Upper lobe of left lung (tissue), 6 donors: ENCODE measurements around the gene KCNIP4. TPM values are rescaled to one million over a fixed set of nuclear protein-coding genes. Genes with fewer than 3 reads are reported as not detected.
A peak's percentile ranks its signal among the peaks of the same experiment; 100 is the strongest.

ENCODE experiments used
- ATAC-seq, 2 donors: fragments of 200-7000 bp; cut with Tn5 transposase; one replicate each; pipeline ENCODE4 v1.9.1; 2022; ENCODE audit warnings: mild to moderate bottlenecking in 2 of 2, moderate library complexity in 2 of 2; ENCODE audit not compliant: low FRiP score in 2 of 2
- DNase-seq, 2 donors: peaks; one replicate each; pipeline ENCODE4 v3.0.0-alpha.2; 2019 to 2020
- H3K27ac ChIP-seq, 4 donors: fragments of 200-600 bp; sonication (generic); one replicate each; pipeline ENCODE4 v1.5.1; 2016 to 2019
- H3K27me3 ChIP-seq, 4 donors: fragments of 200-600 bp; sonication (generic); one replicate each; pipeline ENCODE4 v1.5.1; 2017 to 2019
- H3K36me3 ChIP-seq, 4 donors: fragments of 200-600 bp; sonication (generic); one replicate each; pipeline ENCODE4 v1.5.1; 2016 to 2019
- H3K4me1 ChIP-seq, 4 donors: fragments of 200-600 bp; sonication (generic); one replicate each; pipeline ENCODE4 v1.5.1; 2018 to 2019
- H3K4me3 ChIP-seq, 4 donors: fragments of 200-600 bp; sonication (generic); one replicate each; pipeline ENCODE4 v1.5.1; 2017 to 2019; ENCODE audit warnings: mild to moderate bottlenecking in 2 of 4, moderate library complexity in 1 of 4
- H3K9me3 ChIP-seq, 4 donors: fragments of 200-600 bp; sonication (generic); one replicate each; pipeline ENCODE4 v1.5.1; 2018 to 2019
- CTCF ChIP-seq, 6 experiments: fragments of 450-650 bp in 4 of 6; fragments of 200-600 bp in 2 of 6; sonication (generic) in 2 of 6; IDR thresholded peaks; one replicate each; pipeline ENCODE4 v1.5.1; 2016 to 2019; ENCODE audit warnings: antibody characterized with exemption in 6 of 6
- EP300 ChIP-seq, 4 donors: sonication (generic); formaldehyde crosslinking; IDR thresholded peaks; one replicate each; pipeline ENCODE4 v1.5.1; 2017; ENCODE audit warnings: antibody characterized with exemption in 4 of 4, control low read depth in 2 of 4
- POLR2A ChIP-seq, 4 donors: fragments of 450-650 bp; IDR thresholded peaks; one replicate each; pipeline ENCODE4 v1.5.1; 2016 to 2017; ENCODE audit warnings: antibody characterized with exemption in 4 of 4, mild to moderate bottlenecking in 2 of 4
- POLR2AphosphoS5 ChIP-seq, 2 donors: sonication (generic); formaldehyde crosslinking; IDR thresholded peaks; one replicate each; pipeline ENCODE4 v1.5.1; 2017; ENCODE audit warnings: antibody characterized with exemption in 2 of 2
- WGBS, 2 donors: methylation state at CpG; one replicate each; pipeline ENCODE4 v1.1.5; 2017 to 2018; 5-methylcytosine and 5-hydroxymethylcytosine counted together
- total RNA-seq, 6 donors: library from RNA; depleted of rRNA in 4 of 6; stranded (reverse); fragments of >200 nt in 4 of 6; gene quantifications; one replicate each; pipeline versions ENCODE4 v1.1.0 to v1.2.1, GENCODE V29; 2016 to 2021
- donor health status: DM: no; HTN: no; CAD: no; lungs with moderate emphysema.
- donor health status: DM: no; HTN: yes; CAD: no; lungs with severe emphysema.

KCNIP4 gene
- total RNA-seq, 6 donors from 2014 or later, result 0.20 TPM; not detected in 5

GRCh38 chr4:21134994-21135393, 813.6 kb downstream of the KCNIP4 start:
- no peak for TF ChIP-seq POLR2A (IDR thresholded peaks at IDR 0.05)
- no peak for TF ChIP-seq CTCF (IDR thresholded peaks at IDR 0.05)
- no peak for TF ChIP-seq POLR2AphosphoS5 (IDR thresholded peaks at IDR 0.05)
- no peak for TF ChIP-seq EP300 (IDR thresholded peaks at IDR 0.05)
- Histone ChIP-seq H3K27ac (no peak overlapping the region), H3K27me3 (no peaks in the 10 kb centered on the region), H3K36me3 (no peaks in the 10 kb centered on the region), H3K4me1 (no peaks in the 10 kb centered on the region), H3K9me3 (no peaks in the 10 kb centered on the region), H3K4me3 (no peak overlapping the region)
- WGBS, 2 donors, result 90 to 95% methylated on average over 2 of the region's 2 CpGs
- DNase-seq (no peak), ATAC-seq (peak in 1 of 2 donors; percentile 21)

- H3K4me1 ChIP-seq, result no peaks in the 10 kb centered on the region
- no peaks in the 10 kb centered on the region for H3K9me3 ChIP-seq
- no peak for DNase-seq
- no peak overlapping the region for H3K4me3 ChIP-seq
- TF ChIP-seq EP300 (IDR thresholded peaks at IDR 0.05) (no peak), POLR2A (IDR thresholded peaks at IDR 0.05) (no peak), CTCF (IDR thresholded peaks at IDR 0.05) (no peak), POLR2AphosphoS5 (IDR thresholded peaks at IDR 0.05) (no peak)
- no peaks in the 10 kb centered on the region for H3K27me3 ChIP-seq
- ATAC-seq, result no peak
- no peaks in the 10 kb centered on the region for H3K36me3 ChIP-seq
- H3K27ac ChIP-seq, result no peak overlapping the region
These were observed 818.0 kb downstream of the KCNIP4 start for GRCh38 chr4:21130606-21131005.

- WGBS, 2 donors, result 62 to 68% methylated on average over 3 of the region's 3 CpGs
- Histone ChIP-seq H3K4me3 (no peak overlapping the region), H3K27me3 (no peaks in the 10 kb centered on the region), H3K36me3 (no peaks in the 10 kb centered on the region), H3K27ac (no peak overlapping the region), H3K9me3 (no peaks in the 10 kb centered on the region), H3K4me1 (no peaks in the 10 kb centered on the region)
- TF ChIP-seq CTCF (IDR thresholded peaks at IDR 0.05) (no peak), POLR2AphosphoS5 (IDR thresholded peaks at IDR 0.05) (no peak), EP300 (IDR thresholded peaks at IDR 0.05) (no peak), POLR2A (IDR thresholded peaks at IDR 0.05) (no peak)
- DNase-seq (no peak), ATAC-seq (no peak)
These were observed 822.5 kb downstream of the KCNIP4 start for GRCh38 chr4:21126014-21126512.

- TF ChIP-seq POLR2AphosphoS5 (IDR thresholded peaks at IDR 0.05) (no peak), POLR2A (IDR thresholded peaks at IDR 0.05) (no peak), CTCF (IDR thresholded peaks at IDR 0.05) (no peak), EP300 (IDR thresholded peaks at IDR 0.05) (no peak)
- no peak for ATAC-seq
- no peaks in the 10 kb centered on the region for H3K4me1 ChIP-seq
- 48 to 57% methylated on average over 3 of the region's 3 CpGs for WGBS, 2 donors
- no peaks in the 10 kb centered on the region for H3K27me3 ChIP-seq
- H3K9me3 ChIP-seq, result no peaks in the 10 kb centered on the region
- no peak overlapping the region for H3K27ac ChIP-seq
- no peak overlapping the region for H3K4me3 ChIP-seq
- no peak for DNase-seq
- H3K36me3 ChIP-seq, result no peaks in the 10 kb centered on the region
These were observed 830.3 kb downstream of the KCNIP4 start for GRCh38 chr4:21118301-21118700.

GRCh38 chr4:21117541-21118180, 830.9 kb downstream of the KCNIP4 start:
- Histone ChIP-seq H3K27ac (no peak overlapping the region), H3K9me3 (no peaks in the 10 kb centered on the region), H3K4me1 (no peaks in the 10 kb centered on the region), H3K27me3 (no peaks in the 10 kb centered on the region), H3K4me3 (no peak overlapping the region), H3K36me3 (no peaks in the 10 kb centered on the region)
- no peak for DNase-seq
- TF ChIP-seq POLR2A (IDR thresholded peaks at IDR 0.05) (no peak), CTCF (IDR thresholded peaks at IDR 0.05) (no peak), POLR2AphosphoS5 (IDR thresholded peaks at IDR 0.05) (no peak), EP300 (IDR thresholded peaks at IDR 0.05) (no peak)
- ATAC-seq, result no peak
- WGBS, 2 donors, result 74 to 79% methylated on average over 7 of the region's 7 CpGs
